Panc1 (cell line): ENCODE data around the gene LIPM. TPM values are rescaled to one million over a fixed set of nuclear protein-coding genes. Genes with fewer than 3 reads are reported as not detected.

ENCODE experiments used
- ATAC-seq: fragments of 200-7000 bp; cut with Tn5 transposase; 2 replicates; pipeline ENCODE4 v1.9.1; 2020; ENCODE audit warnings: mild to moderate bottlenecking, moderate library complexity
- BruUV-seq: library from RNA; stranded (reverse); fragments of 400-500 nt; replicated peaks from 2 replicates; lab custom pipeline; 2021; lab: Mats Ljungman, UMichigan
- CTCF ChIA-PET: fragments of 300-600 bp; sonication (Branson Sonifier 250); formaldehyde crosslinking; loops from one replicate; lab custom pipeline; 2022; ENCODE audit warnings: antibody characterized with exemption; lab: Charles Lee
- POLR2A ChIA-PET: fragments of 300-600 bp; sonication (Branson Sonifier 250); formaldehyde crosslinking; loops from one replicate; lab custom pipeline; 2022; ENCODE audit warnings: antibody characterized with exemption; lab: Charles Lee
- DNase-seq: peaks from one replicate; pipeline ENCODE4 v3.0.0-alpha.2; 2010; ENCODE audit warnings: low read depth, low spot score
- H3K27ac ChIP-seq: 2 replicates; pipeline ENCODE4 v1.5.1; 2011; ENCODE audit warnings: mild to moderate bottlenecking, low read length, inconsistent platforms
- H3K27me3 ChIP-seq: fragments of 200-500 bp; sonication (Bioruptor generic); 2 replicates; pipeline ENCODE4 v1.6.0; 2014; ENCODE audit warnings: low read length, inconsistent platforms; ENCODE audit not compliant: control insufficient read depth, insufficient read depth
- H3K36me3 ChIP-seq: fragments of 200-500 bp; sonication (Bioruptor generic); 2 replicates; pipeline ENCODE4 v1.5.1; 2014; ENCODE audit warnings: inconsistent platforms, mild to moderate bottlenecking, low read length, moderate library complexity; ENCODE audit not compliant: control insufficient read depth, insufficient read depth
- H3K4me1 ChIP-seq: 2 replicates; pipeline ENCODE4 v1.5.1; 2011; ENCODE audit warnings: inconsistent platforms, mild to moderate bottlenecking, low read length, moderate library complexity; ENCODE audit not compliant: control insufficient read depth, insufficient read depth
- H3K4me3 ChIP-seq, 2 experiments: 2 replicates each; pipeline ENCODE4 v1.5.1; 2011 to 2012; ENCODE audit warnings: low read depth in 2 of 2, low read length in 2 of 2, mild to moderate bottlenecking in 2 of 2, inconsistent platforms in 1 of 2, moderate library complexity in 1 of 2
- H3K9me3 ChIP-seq: fragments of 200-500 bp; sonication (Bioruptor generic); 2 replicates; pipeline ENCODE4 v1.5.1; 2014; ENCODE audit warnings: low read depth, mild to moderate bottlenecking, inconsistent platforms, low read length, moderate library complexity; ENCODE audit not compliant: control insufficient read depth, insufficient read depth
- CTCF ChIP-seq: fragments of 450-650 bp; IDR thresholded peaks from 2 replicates; pipeline ENCODE4 v1.5.1; 2017; ENCODE audit warnings: mild to moderate bottlenecking
- POLR2AphosphoS5 ChIP-seq: IDR thresholded peaks from 2 replicates; pipeline ENCODE4 v1.6.1; 2012; ENCODE audit warnings: mild to moderate bottlenecking, low read depth, low read length, moderate library complexity
- REST ChIP-seq, 2 experiments: IDR thresholded peaks; 2 replicates each; pipeline ENCODE4 v1.6.1; 2011 to 2012; ENCODE audit warnings: low read depth in 2 of 2, control low read depth in 1 of 2, low read length in 1 of 2, mild to moderate bottlenecking in 1 of 2, moderate library complexity in 1 of 2; ENCODE audit not compliant: insufficient read depth in 1 of 2
- SIN3A ChIP-seq: IDR thresholded peaks from 2 replicates; pipeline ENCODE4 v1.6.1; 2012; ENCODE audit warnings: low read depth, mild to moderate bottlenecking, low read length, moderate library complexity, borderline replicate concordance; ENCODE audit not compliant: insufficient read depth
- TCF7L2 ChIP-seq: IDR thresholded peaks from 2 replicates; pipeline ENCODE4 v1.6.1; 2011; ENCODE audit warnings: mild to moderate bottlenecking, low read depth, low read length, inconsistent platforms
- in situ Hi-C: cut with HindIII; loops from 2 replicates; pipeline ENCODE4 v1.10.0; 2016; ENCODE audit warnings: low sequenced_read_pairs, low pct_unique_long_range_greater_than_20kb
- intact Hi-C: fragments of 100-400 bp; cut with micrococcal nuclease; formaldehyde crosslinking; loops from one replicate; pipeline ENCODE4 v1.10.0; 2022; ENCODE audit not compliant: unreplicated experiment
- total RNA-seq: library from RNA; stranded (reverse); gene quantifications from one replicate; pipeline ENCODE4 v1.2.1, GENCODE V29; 2021; ENCODE audit not compliant: unreplicated experiment

LIPM gene
- total RNA-seq, 1 experiment from 2014 or later = not detected

GRCh38 chr10:88783724-88784123 is 18.8 kb upstream of the LIPM start:
- H3K36me3 ChIP-seq = no peaks in the 10 kb centered on the region
- no peaks in the 10 kb centered on the region for H3K4me1 ChIP-seq
- no peak overlapping the region for H3K27ac ChIP-seq
- H3K27me3 ChIP-seq = no peaks in the 10 kb centered on the region
- H3K4me3 ChIP-seq = no peak overlapping the region
- no peak for ATAC-seq
- ChIA-PET POLR2A (no interaction called here), CTCF (no interaction called here)
- no peaks in the 10 kb centered on the region for H3K9me3 ChIP-seq
- DNase-seq = no peak
- in situ Hi-C loops (no loop called here), intact Hi-C loops (no loop called here)
- TF ChIP-seq POLR2AphosphoS5 (no peak), SIN3A (no peak), REST (IDR thresholded peaks at IDR 0.05; ENCODE audit: insufficient read depth in 1 of 2, low read depth in 2 of 2, low read length in 1 of 2) (no peak)
- no TSS peak for BruUV-seq

GRCh38 chr10:88786032-88786770 is 16.3 kb upstream of the LIPM start:
- Histone ChIP-seq H3K9me3 (no peaks in the 10 kb centered on the region), H3K4me1 (no peaks in the 10 kb centered on the region), H3K36me3 (no peaks in the 10 kb centered on the region), H3K4me3 (no peak overlapping the region), H3K27ac (no peak overlapping the region), H3K27me3 (no peaks in the 10 kb centered on the region)
- ChIA-PET POLR2A (no interaction called here), CTCF (no interaction called here)
- no peak for TF ChIP-seq TCF7L2
- no peak for TF ChIP-seq POLR2AphosphoS5
- TF ChIP-seq REST (IDR thresholded peaks at IDR 0.05; ENCODE audit: insufficient read depth in 1 of 2, low read depth in 2 of 2, low read length in 1 of 2) = no peak
- no peak for TF ChIP-seq SIN3A
- TF ChIP-seq CTCF = no peak
- BruUV-seq = no TSS peak
- intact Hi-C loops = no loop called here
- ATAC-seq = no peak
- in situ Hi-C loops = no loop called here
- DNase-seq = no peak
